ENCODE data around the gene CDIPT. TPM values are rescaled to one million over a fixed set of nuclear protein-coding genes. Genes with fewer than 3 reads are reported as not detected.

The CDIPT gene
- polyA plus RNA-seq, 1 donor from 2014 or later, result 95.6 TPM

GRCh38 chr16:29854520-29855100 is 8.4 kb downstream of the CDIPT start:
- no peaks in the 10 kb centered on the region for H3K79me2 ChIP-seq (replicated peaks; ENCODE audit: insufficient read depth, low read length)
- no peaks in the 10 kb centered on the region for H3F3A ChIP-seq (ENCODE audit: insufficient read depth, low read length, poor library complexity, severe bottlenecking)
- no peak overlapping the region for H2AFZ ChIP-seq (ENCODE audit: low read depth, low read length)
- H3K4me3 ChIP-seq (ENCODE audit: low read length), result no peak overlapping the region
- no peaks in the 10 kb centered on the region for H3K9me2 ChIP-seq (ENCODE audit: insufficient read depth, low read length)
- TF ChIP-seq POLR2AphosphoS5 (IDR thresholded peaks at IDR 0.05) (no peak), SMC3 (conservative IDR thresholded peaks at IDR 0.05; ENCODE audit: poor library complexity) (no peak), MXI1 (conservative IDR thresholded peaks at IDR 0.05; ENCODE audit: poor library complexity, severe bottlenecking) (no peak), REST (IDR thresholded peaks at IDR 0.05; ENCODE audit: borderline replicate concordance) (no peak), CTCF (IDR thresholded peaks at IDR 0.05; ENCODE audit: poor library complexity, severe bottlenecking) (no peak), EZH2 (IDR thresholded peaks at IDR 0.05; ENCODE audit: borderline replicate concordance, insufficient read depth, low read length, poor library complexity, severe bottlenecking) (no peak), TAF1 (IDR thresholded peaks at IDR 0.05; ENCODE audit: low read depth) (no peak), RAD21 (conservative IDR thresholded peaks at IDR 0.05) (no peak), EP300 (conservative IDR thresholded peaks at IDR 0.05; ENCODE audit: poor library complexity, severe bottlenecking) (no peak)
- H3K4me2 ChIP-seq (ENCODE audit: low read length), result no peak overlapping the region
- no peaks in the 10 kb centered on the region for H3K9me3 ChIP-seq (ENCODE audit: low read length)
- H4K20me1 ChIP-seq (ENCODE audit: insufficient read depth), result no peaks in the 10 kb centered on the region
- no peak overlapping the region for H3K27ac ChIP-seq (ENCODE audit: low read length)
- H3K9ac ChIP-seq (ENCODE audit: low read length), result no peak overlapping the region
- H3K27me3 ChIP-seq (ENCODE audit: insufficient read depth, low read depth, low read length), result no peaks in the 10 kb centered on the region
- no peaks in the 10 kb centered on the region for H3K36me3 ChIP-seq (ENCODE audit: insufficient read depth, low read length)

GRCh38 chr16:29852654-29853053 is 10.4 kb downstream of the CDIPT start:
- Histone ChIP-seq H3K9me3 (ENCODE audit: low read length) (no peaks in the 10 kb centered on the region), H3K4me3 (ENCODE audit: low read length) (no peak overlapping the region), H4K20me1 (ENCODE audit: insufficient read depth) (no peaks in the 10 kb centered on the region), H3K9me2 (ENCODE audit: insufficient read depth, low read length) (no peaks in the 10 kb centered on the region), H3K27ac (ENCODE audit: low read length) (no peak overlapping the region), H3K4me2 (ENCODE audit: low read length) (no peak overlapping the region), H3K79me2 (replicated peaks; ENCODE audit: insufficient read depth, low read length) (no peaks in the 10 kb centered on the region), H3K36me3 (ENCODE audit: insufficient read depth, low read length) (no peaks in the 10 kb centered on the region), H2AFZ (ENCODE audit: low read depth, low read length) (no peak overlapping the region), H3K9ac (ENCODE audit: low read length) (no peak overlapping the region), H3K27me3 (ENCODE audit: insufficient read depth, low read depth, low read length) (no peaks in the 10 kb centered on the region), H3F3A (ENCODE audit: insufficient read depth, low read length, poor library complexity, severe bottlenecking) (no peaks in the 10 kb centered on the region)
- TF ChIP-seq CTCF (IDR thresholded peaks at IDR 0.05; ENCODE audit: poor library complexity, severe bottlenecking) (no peak), SMC3 (conservative IDR thresholded peaks at IDR 0.05; ENCODE audit: poor library complexity) (no peak), REST (IDR thresholded peaks at IDR 0.05; ENCODE audit: borderline replicate concordance) (no peak), MXI1 (conservative IDR thresholded peaks at IDR 0.05; ENCODE audit: poor library complexity, severe bottlenecking) (no peak), EZH2 (IDR thresholded peaks at IDR 0.05; ENCODE audit: borderline replicate concordance, insufficient read depth, low read length, poor library complexity, severe bottlenecking) (no peak)
